A549 (cell line): ENCODE data around the gene STEAP1B.

Experiments used
- BHLHE40 ChIP-seq: IDR thresholded peaks from 2 replicates; pipeline ENCODE4 v1.6.1; 2012; ENCODE audit warnings: low read depth, low read length, inconsistent platforms
- CTCF ChIP-seq: fragments of >200 bp; sonication (Bioruptor Twin); formaldehyde crosslinking; IDR thresholded peaks from 3 replicates; pipeline ENCODE4 v1.5.1; 2016
- E2F6 ChIP-seq: IDR thresholded peaks from 2 replicates; pipeline ENCODE4 v1.6.1; 2012; ENCODE audit warnings: low read depth, borderline replicate concordance
- ESRRA ChIP-seq: fragments of 150-350 bp; IDR thresholded peaks from 2 replicates; pipeline ENCODE4 v1.6.1; 2014; ENCODE audit warnings: mild to moderate bottlenecking, low read length, borderline replicate concordance
- JUN ChIP-seq, 2 experiments: fragments of >200 bp; sonication (Bioruptor Twin); formaldehyde crosslinking; IDR thresholded peaks; 2 replicates in 1 of 2; 3 replicates in 1 of 2; pipeline ENCODE4 v1.6.1; 2016 to 2017
- PHF8 ChIP-seq: fragments of 200-600 bp; sonication (generic); IDR thresholded peaks from 2 replicates; pipeline ENCODE4 v1.6.1; 2016; ENCODE audit warnings: low read depth, mild to moderate bottlenecking, antibody characterized with exemption, moderate library complexity, borderline replicate concordance
- POLR2A ChIP-seq: IDR thresholded peaks from 2 replicates; pipeline ENCODE4 v1.6.1; 2012; ENCODE audit warnings: mild to moderate bottlenecking, low read length
- RAD21 ChIP-seq, 2 experiments: fragments of >200 bp in 1 of 2; sonication (Bioruptor Twin) in 1 of 2; formaldehyde crosslinking in 1 of 2; IDR thresholded peaks in 1 of 2; conservative IDR thresholded peaks in 1 of 2; 2 replicates in 1 of 2; 3 replicates in 1 of 2; pipeline ENCODE4 v1.6.1; 2012 to 2018; ENCODE audit warnings: inconsistent platforms in 1 of 2
- RNF2 ChIP-seq: fragments of 200-600 bp; sonication (generic); IDR thresholded peaks from 2 replicates; pipeline ENCODE4 v1.6.1; 2016; ENCODE audit warnings: low read depth, mild to moderate bottlenecking, antibody characterized with exemption, moderate library complexity, borderline replicate concordance
- ZFP36 ChIP-seq: fragments of 450-650 bp; IDR thresholded peaks from 2 replicates; pipeline ENCODE4 v1.6.1; 2014; ENCODE audit warnings: borderline replicate concordance; ENCODE audit not compliant: partially characterized antibody
- TF ChIP-seq, protein P1 (sequence below): IDR thresholded peaks from 2 replicates; pipeline ENCODE4 v1.6.1; 2012
- TF ChIP-seq, protein P2 (sequence below): IDR thresholded peaks from 2 replicates; pipeline ENCODE4 v1.6.1; 2012
- TF ChIP-seq, protein P3 (sequence below): fragments of 250-450 bp; sonication (Bioruptor Pico); IDR thresholded peaks from 2 replicates; pipeline ENCODE4 v1.5.0; 2021; ENCODE audit warnings: mild to moderate bottlenecking, moderate library complexity, borderline replicate concordance

- TF ChIP-seq, protein P1, sequence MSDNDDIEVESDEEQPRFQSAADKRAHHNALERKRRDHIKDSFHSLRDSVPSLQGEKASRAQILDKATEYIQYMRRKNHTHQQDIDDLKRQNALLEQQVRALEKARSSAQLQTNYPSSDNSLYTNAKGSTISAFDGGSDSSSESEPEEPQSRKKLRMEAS: no peak
- TF ChIP-seq CTCF (no peak), RAD21 (conservative IDR thresholded peaks at IDR 0.05 in 1 of 2, IDR thresholded peaks at IDR 0.05 in 1 of 2) (no peak), RNF2 (no peak), ZFP36 (no peak), ESRRA (no peak), PHF8 (no peak), E2F6 (no peak), JUN (IDR thresholded peaks at IDR 0.05) (no peak), BHLHE40 (no peak), POLR2A (no peak)
- TF ChIP-seq, protein P2, sequence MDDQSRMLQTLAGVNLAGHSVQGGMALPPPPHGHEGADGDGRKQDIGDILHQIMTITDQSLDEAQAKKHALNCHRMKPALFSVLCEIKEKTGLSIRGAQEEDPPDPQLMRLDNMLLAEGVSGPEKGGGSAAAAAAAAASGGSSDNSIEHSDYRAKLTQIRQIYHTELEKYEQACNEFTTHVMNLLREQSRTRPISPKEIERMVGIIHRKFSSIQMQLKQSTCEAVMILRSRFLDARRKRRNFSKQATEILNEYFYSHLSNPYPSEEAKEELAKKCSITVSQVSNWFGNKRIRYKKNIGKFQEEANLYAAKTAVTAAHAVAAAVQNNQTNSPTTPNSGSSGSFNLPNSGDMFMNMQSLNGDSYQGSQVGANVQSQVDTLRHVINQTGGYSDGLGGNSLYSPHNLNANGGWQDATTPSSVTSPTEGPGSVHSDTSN: no peak
- TF ChIP-seq, protein P3, sequence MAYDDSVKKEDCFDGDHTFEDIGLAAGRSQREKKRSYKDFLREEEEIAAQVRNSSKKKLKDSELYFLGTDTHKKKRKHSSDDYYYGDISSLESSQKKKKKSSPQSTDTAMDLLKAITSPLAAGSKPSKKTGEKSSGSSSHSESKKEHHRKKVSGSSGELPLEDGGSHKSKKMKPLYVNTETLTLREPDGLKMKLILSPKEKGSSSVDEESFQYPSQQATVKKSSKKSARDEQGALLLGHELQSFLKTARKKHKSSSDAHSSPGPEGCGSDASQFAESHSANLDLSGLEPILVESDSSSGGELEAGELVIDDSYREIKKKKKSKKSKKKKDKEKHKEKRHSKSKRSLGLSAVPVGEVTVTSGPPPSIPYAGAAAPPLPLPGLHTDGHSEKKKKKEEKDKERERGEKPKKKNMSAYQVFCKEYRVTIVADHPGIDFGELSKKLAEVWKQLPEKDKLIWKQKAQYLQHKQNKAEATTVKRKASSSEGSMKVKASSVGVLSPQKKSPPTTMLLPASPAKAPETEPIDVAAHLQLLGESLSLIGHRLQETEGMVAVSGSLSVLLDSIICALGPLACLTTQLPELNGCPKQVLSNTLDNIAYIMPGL: no peak
Observed at GRCh38 chr7:22549051-22549450, 49.1 kb upstream of the STEAP1B start.
